CD14-positive monocyte (primary cell): ENCODE results near the gene DYNC1H1. TPM values are rescaled to one million over a fixed set of nuclear protein-coding genes. Genes with fewer than 3 reads are reported as not detected.

ENCODE experiments used
- DNase-seq, 3 donors: peaks; one replicate each; pipeline ENCODE4 v3.0.0-alpha.2; 2011 to 2022
- H2AFZ ChIP-seq: 2 replicates; pipeline ENCODE4 v1.6.0; 2012; ENCODE audit warnings: mild to moderate bottlenecking, low read depth, low read length, inconsistent platforms; ENCODE audit not compliant: insufficient read depth, poor library complexity, severe bottlenecking
- H3K27ac ChIP-seq, 2 donors: 1 replicate in 1 of 2; 2 replicates in 1 of 2; pipeline ENCODE4 v1.5.1; 2012 to 2013; ENCODE audit warnings: low read length in 2 of 2, control low read depth in 1 of 2, inconsistent platforms in 1 of 2, low read depth in 1 of 2, mild to moderate bottlenecking in 1 of 2
- H3K27me3 ChIP-seq, 2 donors: one replicate each; pipeline versions ENCODE4 v1.6.0 to v1.6.1; 2011 to 2013; ENCODE audit warnings: low read length in 2 of 2; ENCODE audit not compliant: control insufficient read depth in 2 of 2, insufficient read depth in 2 of 2
- H3K36me3 ChIP-seq, 2 donors: replicated peaks in 1 of 2; 1 replicate in 1 of 2; 2 replicates in 1 of 2; pipeline versions ENCODE4 v1.5.1 to v1.6.1; 2012 to 2013; ENCODE audit warnings: low read length in 2 of 2, control low read depth in 1 of 2, inconsistent platforms in 1 of 2, mild to moderate bottlenecking in 1 of 2; ENCODE audit not compliant: insufficient read depth in 2 of 2, control insufficient read depth in 1 of 2
- H3K4me1 ChIP-seq, 2 donors: 1 replicate in 1 of 2; 2 replicates in 1 of 2; pipeline versions ENCODE4 v1.5.1 to v1.6.1; 2012 to 2013; ENCODE audit warnings: low read length in 2 of 2, control low read depth in 1 of 2, inconsistent platforms in 1 of 2, mild to moderate bottlenecking in 1 of 2, moderate library complexity in 1 of 2; ENCODE audit not compliant: insufficient read depth in 2 of 2, control insufficient read depth in 1 of 2
- H3K4me2 ChIP-seq: replicated peaks from 2 replicates; pipeline ENCODE3; 2012; ENCODE audit warnings: low read length, moderate library complexity, mild to moderate bottlenecking; ENCODE audit not compliant: poor library complexity, severe bottlenecking; ENCODE audit errors: extremely low read depth
- H3K4me3 ChIP-seq, 3 experiments: fragments of 200-600 bp in 1 of 3; sonication (generic) in 1 of 3; replicated peaks in 1 of 3; 1 replicate in 2 of 3; 2 replicates in 1 of 3; pipeline ENCODE4 v1.5.1; 2011 to 2013; ENCODE audit warnings: low read length in 3 of 3, mild to moderate bottlenecking in 3 of 3, control low read depth in 2 of 3, low read depth in 2 of 3, inconsistent platforms in 1 of 3, moderate library complexity in 1 of 3
- H3K79me2 ChIP-seq: 2 replicates; pipeline ENCODE4 v1.6.0; 2012; ENCODE audit warnings: mild to moderate bottlenecking, control low read depth, inconsistent platforms, low read length, moderate library complexity; ENCODE audit not compliant: insufficient read depth
- H3K9ac ChIP-seq: 2 replicates; pipeline ENCODE4 v1.6.0; 2017; ENCODE audit warnings: low read length, mild to moderate bottlenecking; ENCODE audit not compliant: insufficient read depth, poor library complexity, severe bottlenecking
- H3K9me3 ChIP-seq, 2 donors: replicated peaks in 1 of 2; 1 replicate in 1 of 2; 2 replicates in 1 of 2; pipeline versions ENCODE4 v1.5.1 to v1.6.1; 2012 to 2013; ENCODE audit warnings: low read length in 2 of 2, control low read depth in 1 of 2; ENCODE audit not compliant: control insufficient read depth in 1 of 2, insufficient read depth in 1 of 2
- H4K20me1 ChIP-seq: 2 replicates; pipeline ENCODE4 v1.6.0; 2012; ENCODE audit warnings: mild to moderate bottlenecking, low read length, control low read depth, moderate library complexity; ENCODE audit not compliant: insufficient read depth
- H3K27ac Mint-ChIP-seq, 7 donors: one replicate each; pipeline ENCODE4 v1.8.0; 2020; ENCODE audit warnings: mild to moderate bottlenecking in 7 of 7, mixed read lengths in 7 of 7, moderate library complexity in 6 of 7, inconsistent platforms in 2 of 7
- H3K27me3 Mint-ChIP-seq, 3 donors: one replicate each; pipeline ENCODE4 v1.8.0; 2021 to 2022; ENCODE audit warnings: low read depth in 3 of 3, mild to moderate bottlenecking in 3 of 3, mixed read lengths in 3 of 3, moderate library complexity in 3 of 3, inconsistent platforms in 1 of 3
- H3K36me3 Mint-ChIP-seq, 2 donors: one replicate each; pipeline ENCODE4 v1.8.0; 2020; ENCODE audit warnings: mixed read lengths in 2 of 2, inconsistent platforms in 1 of 2, mild to moderate bottlenecking in 1 of 2
- H3K4me1 Mint-ChIP-seq: one replicate; pipeline ENCODE4 v1.8.0; 2020; ENCODE audit warnings: mild to moderate bottlenecking, mixed read lengths
- H3K4me3 Mint-ChIP-seq, 2 donors: one replicate each; pipeline ENCODE4 v1.8.0; 2020; ENCODE audit warnings: mild to moderate bottlenecking in 2 of 2, mixed read lengths in 2 of 2, moderate library complexity in 1 of 2
- H3K9me3 Mint-ChIP-seq, 7 donors: one replicate each; pipeline ENCODE4 v1.8.0; 2020 to 2022; ENCODE audit warnings: mixed read lengths in 7 of 7, mild to moderate bottlenecking in 6 of 7, moderate library complexity in 6 of 7, inconsistent platforms in 2 of 7
- CTCF ChIP-seq: fragments of 200-600 bp; IDR thresholded peaks from one replicate; pipeline ENCODE4 v1.8.0; 2022; ENCODE audit warnings: antibody characterized with exemption, mild to moderate bottlenecking
- WGBS: methylation state at CpG from one replicate; pipeline ENCODE4 v1.1.5; 2013; ENCODE audit warnings: missing lambda C conversion rate; ENCODE audit not compliant: insufficient coverage; 5-methylcytosine and 5-hydroxymethylcytosine counted together
- intact Hi-C, 2 donors: fragments of 100-400 bp; cut with micrococcal nuclease; formaldehyde crosslinking; loops; one replicate each; pipeline versions ENCODE4 v1.15.0 to v1.15.1; 2023
- polyA plus RNA-seq, 3 donors: library from polyadenylated mRNA; depleted of rRNA in 1 of 3; unstranded in 2 of 3; stranded (reverse) in 1 of 3; fragments of 300-500 nt in 2 of 3; fragments of >200 nt in 1 of 3; fragmentation: Illumina TruSeq in 2 of 3; gene quantifications; 1 replicate in 2 of 3; 2 replicates in 1 of 3; pipeline ENCODE4 v1.2.3, GENCODE V29; 2012 to 2021

DYNC1H1 gene
- polyA plus RNA-seq, 3 donors: 14.7 to 87.3 (median 23.6) TPM

- Mint-ChIP-seq H3K4me3 (no peak overlapping the region), H3K27ac (peak overlapping the region in 1 of 7 donors; percentile 69)
- 100% methylated on average over 7 of the region's 11 CpGs for WGBS
Observed at GRCh38 chr14:102034301-102034700, 69.9 kb downstream of the DYNC1H1 start.

GRCh38 chr14:102035914-102036313, 71.5 kb downstream of the DYNC1H1 start:
- WGBS: 97% methylated on average over 6 of the region's 9 CpGs
- Histone ChIP-seq H3K4me3 (no peak overlapping the region), H2AFZ (no peak overlapping the region), H3K36me3 (peaks cover 95 to 100% of the 10 kb centered on the region in 2 donors), H3K27me3 (no peaks in the 10 kb centered on the region), H3K9me3 (no peaks in the 10 kb centered on the region), H3K79me2 (no peaks in the 10 kb centered on the region), H3K4me2 (no peak overlapping the region), H3K27ac (no peak overlapping the region), H3K9ac (no peak overlapping the region), H4K20me1 (peaks cover 10% of the 10 kb centered on the region), H3K4me1 (no peaks in the 10 kb centered on the region)
- H3K4me1 Mint-ChIP-seq: no peaks in the 10 kb centered on the region
- no peak for TF ChIP-seq CTCF
- H3K27me3 Mint-ChIP-seq: peaks cover 0 to 2% (median 0%) of the 10 kb centered on the region in 3 donors
- peaks cover 85 to 97% of the 10 kb centered on the region in 2 donors for H3K36me3 Mint-ChIP-seq
- no peak for DNase-seq
- H3K9me3 Mint-ChIP-seq: no peaks in the 10 kb centered on the region
- H3K4me3 Mint-ChIP-seq: no peak overlapping the region
- no peak overlapping the region for H3K27ac Mint-ChIP-seq
- intact Hi-C loops: no loop called here

More at GRCh38 chr14:102034301-102034700, 69.9 kb downstream of the DYNC1H1 start:
- no peaks in the 10 kb centered on the region for H3K79me2 ChIP-seq
- H3K9me3 ChIP-seq: no peaks in the 10 kb centered on the region
- no peaks in the 10 kb centered on the region for H3K4me1 ChIP-seq
- H3K4me1 Mint-ChIP-seq: no peaks in the 10 kb centered on the region
- no peak overlapping the region for H3K27ac ChIP-seq
- H3K27me3 ChIP-seq: no peaks in the 10 kb centered on the region
- peaks cover 95 to 100% of the 10 kb centered on the region in 2 donors for H3K36me3 ChIP-seq
- no peak overlapping the region for H2AFZ ChIP-seq
- peaks cover 0 to 2% (median 0%) of the 10 kb centered on the region in 3 donors for H3K27me3 Mint-ChIP-seq
- no peak for TF ChIP-seq CTCF
- H3K4me2 ChIP-seq: no peak overlapping the region
- peaks cover 10% of the 10 kb centered on the region for H4K20me1 ChIP-seq
- H3K36me3 Mint-ChIP-seq: peaks cover 84 to 96% of the 10 kb centered on the region in 2 donors
- H3K4me3 ChIP-seq: no peak overlapping the region
- DNase-seq: no peak
- H3K9ac ChIP-seq: no peak overlapping the region
- H3K9me3 Mint-ChIP-seq: no peaks in the 10 kb centered on the region
- intact Hi-C loops: no loop called here
